ENCODE results near the gene SERPINA9.

The SERPINA9 gene

DNA sequence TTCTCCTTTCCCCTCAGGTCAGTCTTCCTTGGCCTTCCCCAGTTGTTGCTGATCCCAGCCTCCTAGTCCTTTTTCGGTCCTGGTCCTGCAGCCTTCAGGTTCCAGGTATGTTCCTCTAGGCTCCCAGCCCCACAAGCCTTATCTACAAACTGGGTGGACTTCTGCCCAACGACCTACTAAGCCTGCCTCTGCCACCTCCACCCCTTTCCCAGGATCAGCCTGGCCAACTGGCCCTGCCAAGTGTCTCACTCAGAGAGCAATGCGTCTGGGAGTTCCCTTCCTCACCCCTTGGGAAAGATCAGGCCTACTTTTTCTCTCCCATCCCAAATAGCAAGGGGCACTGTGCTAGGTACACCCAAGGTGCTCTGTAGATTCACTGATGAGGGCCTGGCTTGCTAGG lies 33.4 kb upstream of the SERPINA9 start, which contains the start of gene SERPINA12:
Gene SERPINA12, minus strand, starts transcription at position 114 of the 400 bp plus-strand sequence. CDS start 11,072 bp downstream, outside the sequence.
- peaks cover 3% of the 10 kb centered on the region; the same call in 1 of the 2 replicates for H3K27me3 ChIP-seq
- no peak for DNase-seq
- H3K9me3 ChIP-seq, result no peaks in the 10 kb centered on the region
- TF ChIP-seq, protein P1, sequence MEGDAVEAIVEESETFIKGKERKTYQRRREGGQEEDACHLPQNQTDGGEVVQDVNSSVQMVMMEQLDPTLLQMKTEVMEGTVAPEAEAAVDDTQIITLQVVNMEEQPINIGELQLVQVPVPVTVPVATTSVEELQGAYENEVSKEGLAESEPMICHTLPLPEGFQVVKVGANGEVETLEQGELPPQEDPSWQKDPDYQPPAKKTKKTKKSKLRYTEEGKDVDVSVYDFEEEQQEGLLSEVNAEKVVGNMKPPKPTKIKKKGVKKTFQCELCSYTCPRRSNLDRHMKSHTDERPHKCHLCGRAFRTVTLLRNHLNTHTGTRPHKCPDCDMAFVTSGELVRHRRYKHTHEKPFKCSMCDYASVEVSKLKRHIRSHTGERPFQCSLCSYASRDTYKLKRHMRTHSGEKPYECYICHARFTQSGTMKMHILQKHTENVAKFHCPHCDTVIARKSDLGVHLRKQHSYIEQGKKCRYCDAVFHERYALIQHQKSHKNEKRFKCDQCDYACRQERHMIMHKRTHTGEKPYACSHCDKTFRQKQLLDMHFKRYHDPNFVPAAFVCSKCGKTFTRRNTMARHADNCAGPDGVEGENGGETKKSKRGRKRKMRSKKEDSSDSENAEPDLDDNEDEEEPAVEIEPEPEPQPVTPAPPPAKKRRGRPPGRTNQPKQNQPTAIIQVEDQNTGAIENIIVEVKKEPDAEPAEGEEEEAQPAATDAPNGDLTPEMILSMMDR (IDR thresholded peaks at IDR 0.05; ENCODE audit: low read depth, low read length), result no peak
- H3K4me1 ChIP-seq, result no peaks in the 10 kb centered on the region
- no peak within 1 kb of the TSS for H3K4me3 ChIP-seq (ENCODE audit: low read depth, low read length)
- no peaks in the 10 kb centered on the region for H3K36me3 ChIP-seq

DNA sequence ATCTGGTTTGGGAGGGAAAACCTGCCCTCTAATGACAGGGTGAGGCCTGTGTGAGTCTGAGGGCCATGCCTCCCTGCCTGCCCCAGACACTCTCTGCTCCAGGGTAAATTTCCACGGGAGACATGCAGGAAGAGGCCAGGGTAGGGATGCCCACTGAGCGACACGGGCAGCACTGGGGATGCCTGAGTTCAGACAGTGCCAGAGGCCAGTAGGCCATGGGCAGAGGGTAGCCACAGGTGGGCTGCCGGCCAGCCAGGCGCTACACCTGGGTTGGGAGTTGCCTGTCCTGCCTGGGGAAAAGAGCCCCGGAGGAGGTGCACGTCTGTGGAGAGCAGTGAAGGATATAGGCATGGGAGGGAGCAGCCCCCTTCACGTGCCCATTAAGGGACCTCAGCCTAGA lies 29.6 kb upstream of the SERPINA9 start:
- Histone ChIP-seq H3K27me3 (no peaks in the 10 kb centered on the region), H3K9me3 (no peaks in the 10 kb centered on the region), H3K36me3 (no peaks in the 10 kb centered on the region), H3K4me3 (ENCODE audit: low read depth, low read length) (no peak overlapping the region), H3K4me1 (no peaks in the 10 kb centered on the region)
- TF ChIP-seq, protein P1 (IDR thresholded peaks at IDR 0.05; ENCODE audit: low read depth, low read length), result no peak
- DNase-seq, result no peak

DNA sequence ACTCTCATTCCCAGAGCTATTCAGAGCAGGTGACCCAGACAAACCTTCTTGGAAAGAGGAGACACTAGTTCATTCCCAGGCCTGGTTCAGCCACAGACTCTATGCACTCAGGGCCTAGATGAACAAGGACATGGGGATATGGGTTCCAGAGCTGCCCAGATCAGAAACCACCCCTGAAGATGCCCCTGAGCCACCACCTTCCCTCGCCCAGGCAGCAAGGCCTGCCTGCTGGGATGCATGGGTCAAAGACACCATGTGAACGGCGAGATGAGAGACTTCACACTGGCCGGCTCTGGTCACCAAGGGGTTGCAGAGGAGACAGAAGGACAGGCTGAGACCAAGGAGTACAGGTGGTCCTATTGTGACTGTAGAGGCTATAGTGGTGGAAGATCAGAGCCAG lies 29.2 kb upstream of the SERPINA9 start:
- no peak for DNase-seq
- H3K27me3 ChIP-seq, result no peaks in the 10 kb centered on the region
- TF ChIP-seq, protein P1 (IDR thresholded peaks at IDR 0.05; ENCODE audit: low read depth, low read length), result no peak
- H3K4me1 ChIP-seq, result no peaks in the 10 kb centered on the region
- H3K36me3 ChIP-seq, result no peaks in the 10 kb centered on the region
- no peak overlapping the region for H3K4me3 ChIP-seq (ENCODE audit: low read depth, low read length)
- no peaks in the 10 kb centered on the region for H3K9me3 ChIP-seq

DNA sequence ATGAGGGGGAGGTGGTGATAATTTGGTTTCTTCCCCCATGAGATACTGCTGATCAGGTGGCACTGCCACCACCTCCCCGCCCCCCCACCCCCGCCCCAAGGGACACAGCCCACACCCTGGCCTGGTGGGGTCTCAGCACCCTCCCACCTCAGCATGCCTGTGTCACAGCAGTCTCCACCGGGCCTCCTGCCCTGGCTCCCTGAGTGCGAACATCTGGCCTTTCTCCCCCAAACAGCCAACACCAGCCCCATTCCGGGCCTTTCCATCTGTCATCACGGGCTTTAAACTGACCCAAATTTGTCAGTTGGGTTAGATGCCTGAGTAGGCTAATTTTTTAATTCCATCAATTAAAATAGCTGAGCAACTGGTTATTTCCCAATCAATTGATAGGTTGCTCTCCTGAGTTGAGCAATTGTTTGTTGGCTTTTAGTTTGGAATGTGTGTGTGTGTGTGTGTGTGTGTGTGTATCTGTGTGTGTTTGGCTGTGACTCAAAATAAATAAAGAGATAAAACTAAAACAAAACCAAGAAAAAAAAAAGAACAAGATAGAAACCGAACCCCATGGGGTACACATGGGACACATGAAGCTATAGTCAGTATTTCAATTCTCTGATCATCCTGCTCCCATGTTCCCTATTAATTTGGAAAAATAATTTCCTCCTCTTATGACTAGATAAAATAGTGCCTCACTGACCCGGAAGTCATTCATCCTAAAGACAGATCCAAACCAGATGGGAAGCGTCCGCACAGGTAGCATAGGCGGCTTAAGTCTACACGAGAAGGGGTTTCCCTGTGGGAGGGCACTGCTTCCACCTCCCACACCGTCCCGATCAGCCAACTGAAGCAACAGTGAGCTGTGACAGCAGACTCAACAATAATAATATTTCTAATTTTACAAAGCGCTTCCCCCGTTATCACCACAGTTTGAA lies 25.9 kb upstream of the SERPINA9 start:
- no peaks in the 10 kb centered on the region for H3K36me3 ChIP-seq
- DNase-seq, result no peak
- H3K9me3 ChIP-seq, result no peaks in the 10 kb centered on the region
- TF ChIP-seq, protein P1 (IDR thresholded peaks at IDR 0.05; ENCODE audit: low read depth, low read length), result no peak
- no peak overlapping the region for H3K4me3 ChIP-seq (ENCODE audit: low read depth, low read length)
- no peaks in the 10 kb centered on the region for H3K27me3 ChIP-seq
- H3K4me1 ChIP-seq, result no peaks in the 10 kb centered on the region

DNA sequence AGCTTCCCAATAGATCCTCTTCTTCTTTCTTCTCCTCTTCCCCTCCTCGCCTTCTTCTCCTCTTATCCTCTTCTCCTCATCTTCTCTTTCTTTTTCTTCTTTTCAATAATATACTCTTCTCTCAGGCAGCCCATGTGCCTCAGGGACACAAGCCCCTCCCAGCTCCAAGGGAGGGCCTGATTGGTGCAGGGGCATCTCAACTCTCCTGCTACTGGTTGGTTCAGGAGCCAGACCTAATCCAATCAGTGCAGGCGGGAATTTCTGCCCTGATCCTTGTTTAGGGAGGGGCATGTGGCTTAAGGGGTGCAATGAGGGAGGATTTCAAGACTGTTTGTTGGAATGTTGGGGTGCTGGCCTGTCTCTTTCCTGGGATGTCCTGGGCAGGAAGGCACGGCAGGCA lies 24.3 kb upstream of the SERPINA9 start:
- no peak overlapping the region for H3K4me3 ChIP-seq (ENCODE audit: low read depth, low read length)
- DNase-seq, result no peak
- no peaks in the 10 kb centered on the region for H3K27me3 ChIP-seq
- TF ChIP-seq, protein P1 (IDR thresholded peaks at IDR 0.05; ENCODE audit: low read depth, low read length), result no peak
- no peaks in the 10 kb centered on the region for H3K36me3 ChIP-seq
- no peaks in the 10 kb centered on the region for H3K4me1 ChIP-seq
- H3K9me3 ChIP-seq, result no peaks in the 10 kb centered on the region

DNA sequence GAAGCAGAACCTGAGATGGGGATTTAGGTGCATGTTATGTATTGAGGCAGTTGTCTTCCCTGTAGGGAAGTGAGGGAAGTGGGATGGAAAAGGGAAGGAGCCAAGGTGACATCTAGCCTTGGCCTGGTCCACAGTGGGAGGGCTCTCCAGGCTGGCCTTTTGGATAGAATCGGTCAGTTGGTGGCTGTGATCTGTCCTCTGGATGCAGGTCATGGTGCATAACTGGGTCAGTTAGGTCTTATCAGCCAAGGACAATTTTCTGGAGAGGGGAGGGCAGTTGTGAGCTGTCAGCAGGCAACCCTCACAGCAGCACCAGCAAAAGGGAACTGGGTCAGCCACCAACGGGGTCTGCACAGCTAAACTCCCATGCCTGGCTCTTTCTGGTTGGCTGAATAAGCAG lies 23.7 kb upstream of the SERPINA9 start:
- H3K36me3 ChIP-seq, result no peaks in the 10 kb centered on the region

More for the DNA sequence above, 23.7 kb upstream of the SERPINA9 start:
- H3K27me3 ChIP-seq, result no peaks in the 10 kb centered on the region
- H3K4me3 ChIP-seq (ENCODE audit: low read depth, low read length), result no peak overlapping the region
- no peaks in the 10 kb centered on the region for H3K4me1 ChIP-seq
- DNase-seq, result no peak
- TF ChIP-seq, protein P1 (IDR thresholded peaks at IDR 0.05; ENCODE audit: low read depth, low read length), result no peak
- H3K9me3 ChIP-seq, result no peaks in the 10 kb centered on the region
